NCI-H1417 (cell line): ENCODE results near the gene HTATSF1.

ENCODE experiments used
- DNase-seq, 3 experiments: peaks; one replicate each; lab custom pipeline; 2025; lab: John Stamatoyannopoulos, UW

Gene HTATSF1

DNA sequence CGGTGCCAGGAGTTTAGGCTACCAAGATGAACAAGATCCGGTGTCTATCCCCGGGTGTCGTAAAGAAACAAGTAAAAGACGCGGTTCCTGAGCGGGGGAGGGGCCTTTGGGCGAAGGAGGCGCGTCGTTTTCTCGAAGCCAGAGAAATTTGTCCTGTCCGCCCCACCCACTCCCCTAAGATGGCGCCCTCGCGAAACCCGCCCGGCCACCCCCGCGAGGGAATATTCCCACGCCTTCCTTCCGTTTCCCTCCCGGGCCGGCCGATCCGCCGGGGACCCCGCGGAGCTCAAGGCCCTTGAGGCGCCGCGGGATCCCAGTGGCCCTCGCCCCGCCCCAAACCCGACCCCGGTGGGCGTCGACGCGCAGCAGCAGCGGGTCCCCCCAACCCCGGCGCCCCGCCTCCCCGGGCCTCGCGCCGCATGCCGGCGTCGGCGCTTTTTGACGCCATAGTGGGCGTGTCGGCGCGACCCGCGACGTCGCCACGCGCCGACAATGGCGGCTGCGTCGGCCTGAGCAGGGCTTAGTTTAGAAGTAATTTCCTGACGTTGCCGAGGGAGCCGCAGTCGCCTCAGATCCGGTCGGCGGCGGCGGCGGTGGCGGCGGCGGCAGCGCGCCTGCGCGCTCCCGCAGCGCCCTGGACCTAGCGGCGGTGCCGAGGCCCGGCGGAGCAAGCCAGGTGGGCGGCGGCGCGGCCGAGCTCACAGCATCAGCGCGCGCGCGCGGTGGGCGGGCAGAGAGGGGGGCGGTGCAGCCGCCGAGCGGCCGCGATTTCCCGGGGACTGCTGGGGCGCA is 432 bp upstream of the HTATSF1 start:
- peak; percentile 92 to 96 (median 94) for DNase-seq

DNA sequence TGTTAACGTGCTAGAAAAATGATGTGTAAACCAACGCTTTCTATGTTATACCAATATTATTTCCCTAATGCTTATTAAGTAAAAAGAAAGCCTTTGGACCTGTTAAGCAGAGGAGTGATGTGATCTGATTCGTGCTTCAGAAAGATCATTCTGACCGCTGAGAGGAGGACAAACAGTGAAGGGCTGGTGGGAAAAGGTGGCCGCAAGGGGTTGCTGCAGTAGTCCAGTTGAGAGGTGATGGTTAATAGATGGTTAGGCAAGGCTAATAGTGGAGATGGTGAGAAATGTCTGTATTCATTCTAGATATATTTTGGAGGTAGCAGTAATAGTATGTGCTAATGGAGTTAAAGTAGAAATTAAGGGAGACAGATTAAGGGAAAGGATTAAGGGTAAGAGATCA is 21.7 kb downstream of the HTATSF1 start:
- no peak for DNase-seq

DNA sequence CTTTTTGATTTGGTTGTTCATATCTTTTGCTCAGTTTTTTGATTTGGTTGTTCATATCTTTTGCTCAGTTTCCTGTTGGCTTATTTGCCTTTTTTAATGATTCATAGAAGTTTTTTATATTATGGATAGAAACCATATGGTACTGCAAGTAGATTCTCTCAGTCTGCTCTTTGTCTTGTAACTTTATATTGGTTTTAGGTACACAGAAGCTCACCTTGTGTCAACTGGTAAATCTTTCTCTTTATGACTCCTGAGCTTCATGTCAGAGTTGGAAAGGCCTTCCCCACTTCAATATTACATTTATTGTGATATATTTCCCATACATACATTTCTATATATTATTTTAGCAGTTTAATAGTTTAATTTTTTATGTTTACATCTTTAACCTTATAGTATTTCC is 26.4 kb downstream of the HTATSF1 start:
- no peak for DNase-seq

GRCh38 chrX:136525738-136526606 is 28.6 kb downstream of the HTATSF1 start:
- no peak for DNase-seq

DNA sequence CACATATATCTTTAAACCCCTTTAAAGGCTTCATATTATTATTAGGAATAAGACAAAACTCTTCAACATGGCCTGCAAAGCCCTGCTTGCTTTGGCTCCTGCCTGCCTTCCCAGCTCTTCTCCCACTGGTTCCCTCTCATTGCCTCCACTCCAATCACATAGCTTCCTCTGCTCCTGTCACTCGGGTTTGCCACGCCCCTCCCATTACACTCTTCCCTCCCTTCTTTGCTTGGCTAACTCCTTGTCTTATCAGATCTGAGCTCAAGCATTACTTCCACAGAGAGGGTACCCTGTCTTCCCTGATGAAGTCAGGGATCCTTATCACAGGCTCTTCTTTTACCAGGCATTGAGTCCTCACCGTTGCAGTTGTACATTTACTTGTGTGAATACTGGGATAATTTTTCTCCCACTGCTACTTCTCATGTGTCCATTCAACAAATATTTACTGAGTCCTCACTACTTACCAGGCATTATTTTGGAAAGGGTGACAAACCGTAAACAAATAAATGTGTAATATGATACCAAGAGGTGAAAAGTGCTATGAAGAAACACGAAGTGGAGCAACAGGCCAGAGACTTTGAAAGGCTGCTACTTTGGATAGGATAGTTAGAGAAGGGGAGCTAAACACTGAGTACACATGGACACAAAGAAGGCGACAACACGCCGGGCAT is 31.4 kb downstream of the HTATSF1 start:
- DNase-seq: peak in 1 of 3 experiments; percentile 27

DNA sequence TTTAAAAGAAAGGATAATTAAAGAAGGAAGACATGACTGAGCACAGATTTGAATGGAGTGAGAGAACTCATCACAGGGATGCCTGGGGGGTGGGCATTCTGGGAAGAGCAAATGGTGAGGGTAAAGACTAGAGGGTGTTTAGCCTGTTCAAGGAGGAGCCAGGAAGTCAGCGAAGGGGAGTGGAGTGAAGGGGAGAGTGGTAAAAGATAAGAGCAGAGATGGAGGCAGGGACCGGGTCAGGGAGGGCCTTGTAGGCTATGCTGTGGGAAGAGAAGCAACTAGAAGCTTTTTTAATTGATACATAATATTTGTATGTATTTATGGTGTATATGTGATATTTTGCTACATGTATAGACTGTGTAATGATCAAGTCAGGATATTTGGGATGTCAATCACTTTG is 32.4 kb downstream of the HTATSF1 start:
- DNase-seq: no peak

DNA sequence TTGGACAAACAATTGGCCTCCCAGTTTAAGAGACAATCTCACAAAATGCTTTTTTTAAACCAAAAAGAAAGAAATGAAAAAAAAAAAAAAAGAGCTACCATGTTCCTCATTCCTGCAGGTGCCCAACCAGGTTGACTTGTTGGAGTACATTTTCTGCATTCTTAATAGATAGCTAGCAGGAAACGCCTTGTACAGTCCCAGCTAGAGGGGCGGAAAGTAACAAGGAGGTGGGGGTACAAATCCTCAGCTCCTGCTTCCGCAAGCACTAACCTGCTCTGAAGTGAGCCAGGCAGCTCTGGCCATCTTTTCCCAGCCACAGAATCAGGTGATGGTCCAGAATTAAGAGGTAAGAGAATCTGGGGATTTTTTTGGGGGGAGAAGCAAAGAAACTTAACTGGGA is 34.6 kb downstream of the HTATSF1 start, which contains the start of gene VGLL1:
TSS of gene VGLL1 (plus strand) at position 265 of the 400 bp plus-strand sequence. CDS start 3,806 bp downstream, outside the sequence.
- DNase-seq: no peak

DNA sequence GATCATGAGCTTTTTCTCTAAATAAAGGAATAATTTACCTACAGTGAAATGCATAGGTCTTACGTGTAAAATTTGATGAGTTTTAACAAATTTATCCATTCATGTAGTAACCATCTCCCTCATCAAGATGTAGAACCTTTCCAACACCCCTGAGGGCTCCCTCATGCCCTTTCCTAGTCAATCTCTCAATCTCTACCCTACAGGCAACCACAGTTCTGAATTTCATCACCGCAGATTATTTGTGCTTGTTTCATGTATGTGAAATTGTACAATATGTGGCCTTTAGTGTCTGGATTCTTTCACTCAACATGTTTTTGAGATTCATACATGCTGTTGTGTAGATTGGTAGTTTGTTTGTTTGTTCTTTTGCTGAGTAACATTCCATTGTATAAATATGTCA is 36.7 kb downstream of the HTATSF1 start:
- no peak for DNase-seq

DNA sequence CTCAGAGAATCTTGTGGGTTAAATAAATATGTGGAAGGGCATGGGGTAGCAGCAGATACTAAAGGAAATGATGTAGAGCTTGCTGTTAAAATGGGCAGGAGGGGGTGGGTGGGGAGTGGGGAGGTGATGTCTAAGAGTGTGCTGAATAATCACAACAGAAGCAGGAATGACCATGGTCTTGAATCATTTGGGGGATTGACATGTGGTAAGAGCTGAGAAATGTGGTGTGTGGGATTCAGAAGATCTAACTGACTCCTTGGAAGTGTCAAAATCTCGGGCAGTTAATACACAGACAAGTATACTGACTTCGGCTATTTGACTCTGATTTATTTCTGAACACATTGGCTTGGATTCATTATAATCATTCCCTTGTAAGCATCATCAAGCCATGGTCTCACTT is 41.4 kb downstream of the HTATSF1 start:
- DNase-seq: no peak

GRCh38 chrX:136540226-136540625 is 42.8 kb downstream of the HTATSF1 start:
- no peak for DNase-seq

GRCh38 chrX:136541294-136541693 is 43.9 kb downstream of the HTATSF1 start:
- DNase-seq: no peak

GRCh38 chrX:136542281-136542680 is 44.9 kb downstream of the HTATSF1 start:
- no peak for DNase-seq

- DNase-seq: peak in 1 of 3 experiments; percentile 25
Observed at GRCh38 chrX:136546371-136546781, 49.0 kb downstream of the HTATSF1 start.

- DNase-seq: peak in 1 of 3 experiments; percentile 11
Observed at GRCh38 chrX:136549226-136549625, 51.8 kb downstream of the HTATSF1 start.

DNA sequence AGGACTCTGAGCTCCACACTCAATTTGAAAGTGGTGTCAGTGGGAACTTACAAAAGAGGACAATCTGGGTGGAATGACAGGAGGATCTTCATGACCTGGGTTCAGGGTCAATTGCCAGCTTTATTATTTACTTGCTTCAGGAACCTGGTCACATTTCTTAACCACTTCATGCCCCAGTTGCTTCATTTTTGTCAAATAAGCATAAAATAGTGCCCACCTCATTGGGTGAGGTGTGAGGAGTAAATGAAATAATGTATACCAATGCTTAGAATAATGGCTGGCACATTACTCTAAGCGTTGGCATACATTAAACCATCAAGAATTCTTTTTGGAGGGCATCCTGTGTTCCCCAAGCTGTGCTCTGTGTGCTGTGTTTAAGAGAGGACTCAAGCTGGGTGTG is 54.0 kb downstream of the HTATSF1 start:
- DNase-seq: no peak

GRCh38 chrX:136555694-136556093 is 58.3 kb downstream of the HTATSF1 start:
- no peak for DNase-seq
